GM18951 (cell line): ENCODE results near the gene MYPN.
"Not testable (repeated sequence)": the region's sequence is repeated elsewhere in the genome, so short reads cannot be mapped to it uniquely, and the experiment has no call there.

Source experiments
- POLR2A ChIP-seq: IDR thresholded peaks from 4 replicates; pipeline ENCODE4 v1.6.1; 2011; ENCODE audit warnings: mild to moderate bottlenecking; ENCODE audit not compliant: insufficient read length, insufficient read depth; ENCODE audit errors: extremely low read depth
- in situ Hi-C: fragments of 300-500 bp; cut with MboI; formaldehyde crosslinking; loops from one replicate; pipeline ENCODE4 v1.12.0; 2022; ENCODE audit warnings: low sequenced_read_pairs, mixed read lengths, inconsistent platforms; ENCODE audit not compliant: unreplicated experiment

MYPN gene

GRCh38 chr10:68222391-68222790 lies 113.1 kb downstream of the MYPN start:
- no peak for TF ChIP-seq POLR2A
- in situ Hi-C loops, result no loop called here

- in situ Hi-C loops, result no loop called here
- no peak for TF ChIP-seq POLR2A
Measured at GRCh38 chr10:68223535-68224165, 114.4 kb downstream of the MYPN start.

DNA sequence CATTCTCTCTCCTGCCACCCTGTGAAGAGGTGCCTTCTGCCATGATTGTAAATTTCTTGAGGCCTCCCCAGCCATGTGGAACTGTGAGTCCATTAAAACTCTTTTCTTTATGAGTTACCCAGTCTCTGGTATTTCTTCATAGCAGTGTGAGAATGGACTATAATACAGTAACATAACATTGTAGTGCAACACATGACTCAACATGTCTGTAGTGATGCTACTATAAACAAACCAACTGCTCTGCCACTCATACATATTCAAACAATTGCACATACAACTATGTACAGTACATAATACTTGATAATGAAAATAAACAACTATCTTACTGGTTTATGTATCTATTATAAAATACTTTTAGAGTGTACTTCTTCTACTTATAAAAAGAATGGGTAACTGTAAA lies 115.5 kb downstream of the MYPN start:
- in situ Hi-C loops, result no loop called here
- TF ChIP-seq POLR2A, result no peak

- in situ Hi-C loops, result no loop called here
Measured at GRCh38 chr10:68230268-68230667, 121.0 kb downstream of the MYPN start.

GRCh38 chr10:68231106-68231816 lies 122.0 kb downstream of the MYPN start:
- in situ Hi-C loops, result no loop called here
- no peak for TF ChIP-seq POLR2A

More at GRCh38 chr10:68230268-68230667, 121.0 kb downstream of the MYPN start:
- no peak for TF ChIP-seq POLR2A

- in situ Hi-C loops, result no loop called here
- no peak for TF ChIP-seq POLR2A
Measured at GRCh38 chr10:68231817-68232251, 122.5 kb downstream of the MYPN start, which contains the start of gene ATOH7. Gene ATOH7 (minus strand): TSS chr10:68232113. CDS start chr10:68231677, 436 bp downstream.

DNA sequence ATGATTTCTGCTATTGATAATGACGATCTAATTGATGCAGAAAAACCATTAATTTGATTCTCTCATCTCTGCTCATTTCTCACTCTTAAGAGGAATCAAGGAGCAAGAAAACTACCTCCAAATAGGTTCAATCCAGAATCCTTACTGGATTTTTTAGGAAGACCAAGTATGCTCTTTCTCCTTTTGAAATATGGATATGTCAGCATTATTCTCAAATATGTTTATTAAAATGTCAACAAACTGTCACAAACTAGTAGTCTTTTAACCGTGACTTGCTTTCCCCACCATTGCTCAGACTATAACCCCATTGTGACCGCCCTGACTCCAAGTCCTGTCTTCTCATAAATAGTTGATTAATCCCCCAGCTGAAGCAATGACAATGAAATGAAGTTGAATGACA lies 123.8 kb downstream of the MYPN start:
- no peak for TF ChIP-seq POLR2A
- in situ Hi-C loops, result no loop called here

DNA sequence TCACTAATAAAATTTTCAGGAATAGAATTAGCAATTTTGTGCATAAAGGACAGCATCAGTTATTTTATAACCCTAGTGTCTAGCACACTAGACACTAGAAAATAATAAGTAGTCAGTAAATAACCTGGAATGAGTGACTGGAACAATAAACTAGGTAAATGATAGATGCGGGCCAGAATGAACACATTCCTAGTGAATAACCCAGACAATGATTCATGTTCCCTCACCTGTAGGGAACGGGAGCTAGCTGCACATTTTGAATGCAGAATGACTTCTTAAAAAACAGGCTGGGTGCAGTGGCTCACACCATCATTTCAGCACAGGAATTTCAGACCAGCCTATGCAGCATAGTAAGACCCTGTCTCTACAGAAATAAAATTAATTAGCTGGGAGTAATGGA lies 125.8 kb downstream of the MYPN start:
- in situ Hi-C loops, result no loop called here
- TF ChIP-seq POLR2A, result no peak

DNA sequence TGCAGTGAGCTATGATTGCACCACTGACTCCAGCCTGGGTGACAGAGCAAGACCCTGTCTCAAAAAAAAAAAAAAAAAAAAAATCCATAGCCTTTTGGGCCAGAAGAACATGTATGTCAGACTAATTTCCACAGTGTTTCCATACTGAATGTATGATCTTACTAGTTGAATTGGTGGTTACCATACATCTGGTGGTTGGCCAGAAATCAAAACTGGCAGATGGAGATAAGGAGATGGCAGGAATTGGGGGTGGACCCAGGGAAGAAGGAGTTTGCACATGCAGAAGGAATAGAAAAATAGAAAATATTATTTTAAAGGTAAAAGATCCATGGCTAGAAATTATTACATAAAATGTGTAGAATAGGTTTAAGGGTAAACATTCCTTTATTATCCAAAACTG lies 126.3 kb downstream of the MYPN start:
- TF ChIP-seq POLR2A, result no peak
- in situ Hi-C loops, result no loop called here

DNA sequence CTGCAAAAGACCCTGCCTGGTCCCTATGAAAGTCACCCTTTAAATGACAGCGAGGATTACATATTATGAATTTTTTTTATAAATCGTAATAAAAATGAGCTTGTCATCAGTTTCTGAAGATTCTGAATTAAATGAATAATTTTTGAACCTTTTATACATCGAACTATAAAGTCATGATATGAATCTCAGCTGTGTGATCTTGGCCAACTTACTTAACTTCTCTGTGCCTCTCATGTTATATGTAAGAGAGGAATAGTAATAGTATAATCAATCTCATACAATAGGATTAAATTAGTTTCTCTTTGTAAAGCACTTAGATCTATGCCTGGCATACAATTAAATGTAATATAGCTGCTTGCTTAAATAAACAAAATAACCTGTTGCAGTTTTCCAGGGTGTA lies 127.9 kb downstream of the MYPN start:
- TF ChIP-seq POLR2A, result no peak
- in situ Hi-C loops, result no loop called here

DNA sequence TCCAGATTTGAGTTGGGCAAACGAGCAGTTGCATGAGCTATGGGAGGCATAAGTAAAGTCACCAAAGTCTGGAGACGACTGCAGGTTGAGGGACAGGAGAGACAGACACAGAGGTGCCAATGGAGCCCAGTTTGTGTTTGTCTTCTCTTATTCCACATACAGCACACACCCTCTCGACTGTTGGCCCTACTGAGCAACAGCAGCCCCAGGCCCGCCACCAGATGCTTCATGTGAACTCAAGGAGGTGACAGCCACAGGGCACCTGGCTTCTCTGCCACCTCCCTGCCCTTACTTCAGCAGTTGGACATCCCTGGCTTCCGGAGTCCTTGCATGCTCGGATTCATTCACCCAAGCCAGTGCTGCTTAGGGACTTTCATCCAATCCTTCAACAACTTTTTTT lies 129.1 kb downstream of the MYPN start:
- TF ChIP-seq POLR2A, result no peak
- in situ Hi-C loops, result no loop called here

GRCh38 chr10:68239069-68239468 lies 129.8 kb downstream of the MYPN start:
- in situ Hi-C loops, result no loop called here
- TF ChIP-seq POLR2A, result no peak

DNA sequence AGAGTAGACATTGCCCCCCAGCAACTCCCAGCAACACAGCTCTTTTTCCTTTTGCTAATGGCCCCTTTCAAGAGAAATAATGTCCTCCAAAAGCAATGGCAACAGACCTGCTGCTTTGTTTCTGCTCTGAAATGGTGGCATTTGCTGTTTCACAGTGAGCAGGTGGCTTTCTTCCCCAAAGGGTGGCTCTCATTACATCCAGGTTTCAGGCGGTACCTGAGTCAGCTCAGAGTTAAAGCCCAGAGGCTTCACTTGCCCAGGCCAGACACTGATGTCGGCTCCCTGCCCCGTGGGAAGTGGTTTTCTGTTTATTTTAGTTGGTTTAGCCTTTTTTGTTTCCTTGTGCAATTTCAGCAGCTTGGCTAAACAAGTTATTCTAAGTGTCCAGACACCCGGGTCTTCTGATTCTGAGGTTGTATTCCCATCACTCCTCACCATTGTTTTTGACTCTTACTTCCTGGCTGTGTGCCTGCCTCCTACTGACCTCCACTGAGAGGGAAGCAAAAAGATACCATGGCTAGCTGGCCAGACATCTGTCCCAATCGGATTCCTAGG lies 130.4 kb downstream of the MYPN start:
- in situ Hi-C loops, result no loop called here
- no peak for TF ChIP-seq POLR2A

DNA sequence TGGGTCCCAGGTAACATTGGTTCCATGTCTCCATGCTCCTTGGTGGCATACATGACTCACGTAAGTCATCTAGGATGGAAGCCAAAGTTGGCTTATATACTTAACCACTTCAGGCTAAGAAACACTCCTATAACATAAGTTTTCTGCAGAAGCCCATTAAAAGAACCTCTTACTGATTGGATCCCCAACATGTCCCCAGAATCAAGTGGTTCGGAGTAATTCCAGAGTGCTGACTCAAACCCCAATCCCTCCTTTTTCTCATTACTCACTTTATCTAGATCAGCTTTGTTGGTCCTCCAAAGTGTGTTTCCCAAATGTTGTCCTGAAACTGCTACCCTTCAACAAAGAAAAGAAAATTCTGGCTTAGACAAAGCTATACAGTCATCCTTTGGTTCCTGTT lies 132.8 kb downstream of the MYPN start:
- in situ Hi-C loops, result no loop called here
- TF ChIP-seq POLR2A, result no peak

- in situ Hi-C loops, result not testable (repeated sequence)
Measured at GRCh38 chr10:68246397-68246796, 137.1 kb downstream of the MYPN start.
